IMR-90 (cell line): ENCODE measurements around the gene MMRN2. TPM values are rescaled to one million over a fixed set of nuclear protein-coding genes. Genes with fewer than 3 reads are reported as not detected.

ENCODE experiments used
- ATAC-seq: fragments of 200-7000 bp; cut with Tn5 transposase; 2 replicates; pipeline ENCODE4 v1.9.1; 2020; ENCODE audit warnings: low read depth, mild to moderate bottlenecking, moderate library complexity
- BruUV-seq: library from RNA; stranded (reverse); fragments of 400-500 nt; replicated peaks from 2 replicates; lab custom pipeline; 2021; lab: Mats Ljungman, UMichigan
- CTCF ChIA-PET: fragments of 300-600 bp; formaldehyde crosslinking; extraction: SDS; loops from one replicate; lab custom pipeline; 2021; ENCODE audit warnings: antibody characterized with exemption; lab: Yijun Ruan, JAX
- POLR2A ChIA-PET: fragments of 300-600 bp; sonication (Branson Sonifier 250); formaldehyde crosslinking; loops from one replicate; lab custom pipeline; 2022; ENCODE audit warnings: antibody characterized with exemption; ENCODE audit not compliant: unreplicated experiment; lab: Charles Lee
- DNase-seq: peaks from one replicate; pipeline ENCODE4 v3.0.0; 2013
- H2AFZ ChIP-seq: replicated peaks from 2 replicates; pipeline ENCODE3; 2013; ENCODE audit warnings: low read length, mild to moderate bottlenecking; ENCODE audit not compliant: poor library complexity
- H2AK5ac ChIP-seq: 2 replicates; pipeline ENCODE4 v1.6.1; 2013; ENCODE audit warnings: low read depth, low read length, inconsistent platforms
- H2AK9ac ChIP-seq: replicated peaks from 2 replicates; pipeline ENCODE3; 2013; ENCODE audit warnings: mild to moderate bottlenecking, low read depth, low read length, moderate library complexity; ENCODE audit not compliant: poor library complexity
- H2BK120ac ChIP-seq: 2 replicates; pipeline ENCODE4 v1.6.1; 2013; ENCODE audit warnings: low read depth, low read length, inconsistent platforms
- H2BK15ac ChIP-seq: 3 replicates; pipeline ENCODE4 v1.6.1; 2013; ENCODE audit warnings: low read depth, low read length, inconsistent platforms
- H2BK20ac ChIP-seq: 2 replicates; pipeline ENCODE4 v1.6.1; 2013; ENCODE audit warnings: low read depth, mild to moderate bottlenecking, inconsistent platforms, low read length, moderate library complexity
- H2BK5ac ChIP-seq: 2 replicates; pipeline ENCODE4 v1.6.1; 2013; ENCODE audit warnings: mild to moderate bottlenecking, low read depth, low read length, inconsistent platforms; ENCODE audit not compliant: poor library complexity, severe bottlenecking
- H3K14ac ChIP-seq: replicated peaks from 2 replicates; pipeline ENCODE4 v1.6.1; 2013; ENCODE audit warnings: low read depth, low read length, inconsistent platforms
- H3K18ac ChIP-seq: 2 replicates; pipeline ENCODE4 v1.6.1; 2013; ENCODE audit warnings: low read depth, low read length, control low read depth
- H3K23ac ChIP-seq: 2 replicates; pipeline ENCODE4 v1.6.1; 2013; ENCODE audit warnings: low read depth, low read length, inconsistent platforms
- H3K27ac ChIP-seq: 2 replicates; pipeline ENCODE4 v1.5.1; 2013; ENCODE audit warnings: mild to moderate bottlenecking, control low read depth, low read length; ENCODE audit not compliant: insufficient read depth
- H3K27me3 ChIP-seq: 2 replicates; pipeline ENCODE4 v1.6.1; 2013; ENCODE audit warnings: low read length; ENCODE audit not compliant: control insufficient read depth, insufficient read depth
- H3K36me3 ChIP-seq: 2 replicates; pipeline ENCODE4 v1.6.1; 2013; ENCODE audit warnings: low read length, mixed read lengths; ENCODE audit not compliant: control insufficient read depth, insufficient read depth
- H3K4ac ChIP-seq: 2 replicates; pipeline ENCODE4 v1.6.1; 2013; ENCODE audit warnings: low read depth, low read length, inconsistent platforms
- H3K4me1 ChIP-seq: 2 replicates; pipeline ENCODE4 v1.6.1; 2013; ENCODE audit warnings: low read length, mixed read lengths; ENCODE audit not compliant: control insufficient read depth, insufficient read depth
- H3K4me2 ChIP-seq: 2 replicates; pipeline ENCODE4 v1.6.1; 2013; ENCODE audit warnings: low read depth, mild to moderate bottlenecking, control low read depth, low read length, moderate library complexity
- H3K4me3 ChIP-seq: 2 replicates; pipeline ENCODE4 v1.5.1; 2013; ENCODE audit warnings: low read depth, mild to moderate bottlenecking, control low read depth, low read length, moderate library complexity; ENCODE audit not compliant: insufficient read depth
- H3K56ac ChIP-seq: 2 replicates; pipeline ENCODE4 v1.6.1; 2013; ENCODE audit warnings: low read length, inconsistent platforms; ENCODE audit not compliant: insufficient read depth; ENCODE audit errors: extremely low read depth
- H3K79me1 ChIP-seq, 2 experiments: 2 replicates each; pipeline ENCODE4 v1.6.1; 2013; ENCODE audit warnings: low read length in 2 of 2, inconsistent platforms in 1 of 2, low read depth in 1 of 2
- H3K9ac ChIP-seq: 2 replicates; pipeline ENCODE4 v1.6.1; 2013; ENCODE audit warnings: low read depth, low read length, control low read depth
- H3K9me1 ChIP-seq: 2 replicates; pipeline ENCODE4 v1.6.1; 2013; ENCODE audit warnings: low read length, inconsistent platforms; ENCODE audit not compliant: insufficient read depth
- H3K9me3 ChIP-seq: 2 replicates; pipeline ENCODE4 v1.6.1; 2013; ENCODE audit warnings: low read length; ENCODE audit not compliant: control insufficient read depth, insufficient read depth
- H4K20me1 ChIP-seq: 2 replicates; pipeline ENCODE4 v1.6.1; 2013; ENCODE audit warnings: low read length, inconsistent platforms; ENCODE audit not compliant: insufficient read depth
- H4K5ac ChIP-seq: 2 replicates; pipeline ENCODE4 v1.6.1; 2013; ENCODE audit warnings: mild to moderate bottlenecking, low read depth, low read length, control low read depth
- H4K8ac ChIP-seq, 2 experiments: 2 replicates each; pipeline ENCODE4 v1.6.1; 2013; ENCODE audit warnings: low read depth in 2 of 2, low read length in 2 of 2, control low read depth in 1 of 2, inconsistent platforms in 1 of 2
- H4K91ac ChIP-seq: 2 replicates; pipeline ENCODE4 v1.6.1; 2013; ENCODE audit warnings: low read depth, low read length, inconsistent platforms; ENCODE audit not compliant: insufficient read depth
- BHLHE40 ChIP-seq: fragments of 150-350 bp; IDR thresholded peaks from 2 replicates; pipeline ENCODE4 v1.6.1; 2016; ENCODE audit warnings: mild to moderate bottlenecking, low read depth, low read length
- CEBPB ChIP-seq: IDR thresholded peaks from 2 replicates; pipeline ENCODE4 v1.6.1; 2012; ENCODE audit warnings: low read depth, low read length, improper control_type of control experiment
- FOS ChIP-seq: fragments of 150-350 bp; IDR thresholded peaks from 2 replicates; pipeline ENCODE4 v1.6.1; 2016; ENCODE audit warnings: low read depth, low read length
- MAFK ChIP-seq: IDR thresholded peaks from 2 replicates; pipeline ENCODE4 v1.6.1; 2012; ENCODE audit warnings: low read depth, low read length, improper control_type of control experiment
- MAZ ChIP-seq: IDR thresholded peaks from 2 replicates; pipeline ENCODE4 v1.6.1; 2012; ENCODE audit warnings: low read depth, mild to moderate bottlenecking, low read length, improper control_type of control experiment, moderate library complexity, borderline replicate concordance
- NFE2L2 ChIP-seq: fragments of 150-350 bp; IDR thresholded peaks from 2 replicates; pipeline ENCODE4 v1.6.1; 2016; ENCODE audit warnings: low read depth, mild to moderate bottlenecking, low read length
- RAD21 ChIP-seq: IDR thresholded peaks from 2 replicates; pipeline ENCODE4 v1.6.1; 2012; ENCODE audit warnings: low read length, improper control_type of control experiment
- RFX5 ChIP-seq: IDR thresholded peaks from 2 replicates; pipeline ENCODE4 v1.8.0; 2012; ENCODE audit warnings: low read depth, mild to moderate bottlenecking, low read length, moderate library complexity
- SMC3 ChIP-seq: fragments of 150-350 bp; IDR thresholded peaks from 2 replicates; pipeline ENCODE4 v1.6.1; 2016; ENCODE audit warnings: low read depth, mild to moderate bottlenecking, antibody characterized with exemption, low read length, moderate library complexity
- WGBS, 2 experiments: methylation state at CpG; one replicate each; pipeline versions ENCODE4 v1.1.5 to v1.1.7; 2013; ENCODE audit warnings: missing lambda C conversion rate in 2 of 2; ENCODE audit not compliant: insufficient read length in 1 of 2; ENCODE audit errors: extremely low coverage in 2 of 2; 5-methylcytosine and 5-hydroxymethylcytosine counted together
- dilution Hi-C: fragments of 300-500 bp; cut with HindIII; formaldehyde crosslinking; loops from one replicate; pipeline ENCODE4 v1.14.3; 2018; ENCODE audit warnings: low sequenced_read_pairs; ENCODE audit not compliant: unreplicated experiment
- in situ Hi-C: fragments of 300-500 bp; cut with MboI; formaldehyde crosslinking; loops from 3 replicates; pipeline ENCODE4 v1.14.3; 2019; ENCODE audit warnings: low sequenced_read_pairs, inconsistent platforms, mixed read lengths
- intact Hi-C: fragments of 100-400 bp; cut with micrococcal nuclease; formaldehyde crosslinking; loops from 2 replicates; pipeline ENCODE4 v1.10.0; 2022
- polyA plus RNA-seq, 3 experiments: library from polyadenylated mRNA; depleted of rRNA; stranded (reverse); fragments of >200 nt; gene quantifications; 2 replicates each; pipeline ENCODE4 v1.2.3, GENCODE V29; 2012; ENCODE audit warnings: low replicate concordance in 1 of 3
- total RNA-seq: library from RNA; depleted of rRNA; stranded (reverse); fragments of >200 nt; gene quantifications from 2 replicates; pipeline ENCODE4 v1.2.3, GENCODE V29; 2012
- TF ChIP-seq, protein P1 (sequence below): fragments of 150-350 bp; IDR thresholded peaks from 2 replicates; pipeline ENCODE4 v1.6.1; 2016; ENCODE audit warnings: low read depth, mild to moderate bottlenecking, low read length, moderate library complexity, borderline replicate concordance
- TF ChIP-seq, protein P2 (sequence below): fragments of 150-350 bp; IDR thresholded peaks from 2 replicates; pipeline ENCODE4 v1.6.1; 2017; ENCODE audit warnings: mild to moderate bottlenecking, antibody characterized with exemption, low read length, low read depth

MMRN2 gene
- total and polyA plus RNA-seq, 2 of the 4 experiments (the other 2 are of a cell fraction): 1.6 to 1.8 TPM

DNA sequence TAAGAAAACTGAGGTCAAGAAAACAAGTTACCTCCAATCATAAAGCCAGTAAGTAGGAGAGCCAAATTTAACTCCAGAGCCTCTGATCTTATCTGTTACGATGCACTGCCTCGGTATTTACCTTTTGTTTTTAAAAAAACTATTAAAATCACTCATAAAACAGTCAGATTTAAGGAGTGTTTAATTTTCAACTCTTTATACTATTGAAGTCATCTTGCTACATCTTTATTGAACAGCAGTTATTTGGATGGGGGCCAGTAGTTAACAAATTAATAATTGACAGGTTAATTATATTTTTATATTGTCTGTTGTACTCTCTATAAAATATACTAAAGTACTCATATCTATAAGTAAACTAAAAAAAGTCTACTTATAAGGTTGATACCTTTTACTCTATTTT lies 35.5 kb upstream of the MMRN2 start:
- no peak for ATAC-seq
- H3K9me1 ChIP-seq: no peaks in the 10 kb centered on the region
- no TSS peak for BruUV-seq
- CTCF ChIA-PET: no interaction called here
- H3K79me1 ChIP-seq: no peaks in the 10 kb centered on the region
- H3K4me1 ChIP-seq: no peaks in the 10 kb centered on the region
- no peak overlapping the region for H3K18ac ChIP-seq
- H2AK9ac ChIP-seq: no peak overlapping the region
- no peak overlapping the region for H2BK120ac ChIP-seq
- no peaks in the 10 kb centered on the region for H3K36me3 ChIP-seq
- H2BK5ac ChIP-seq: no peak overlapping the region
- H3K9me3 ChIP-seq: no peaks in the 10 kb centered on the region
- POLR2A ChIA-PET: no interaction called here
- dilution Hi-C loops: no loop called here
- H4K5ac ChIP-seq: no peak overlapping the region
- no peak overlapping the region for H2AFZ ChIP-seq
- no peak overlapping the region for H3K27ac ChIP-seq
- peaks cover 5% of the 10 kb centered on the region; the same call in 1 of the 2 replicates for H3K27me3 ChIP-seq
- no peak overlapping the region for H3K14ac ChIP-seq
- H2BK20ac ChIP-seq: no peak overlapping the region
- in situ Hi-C loops: no loop called here
- H3K4me3 ChIP-seq: no peak overlapping the region
- WGBS, 2 experiments: no CpG with 5 or more reads among the region's 2 CpGs
- no peak overlapping the region for H3K9ac ChIP-seq
- H2AK5ac ChIP-seq: no peak overlapping the region
- no peak overlapping the region for H4K91ac ChIP-seq
- H3K23ac ChIP-seq: no peak overlapping the region
- no peak overlapping the region for H3K4ac ChIP-seq
- TF ChIP-seq MAFK (no peak), FOS (no peak), RFX5 (no peak), SMC3 (no peak), BHLHE40 (no peak), NFE2L2 (no peak), CEBPB (no peak), MAZ (no peak), RAD21 (no peak)
- TF ChIP-seq, protein P1, sequence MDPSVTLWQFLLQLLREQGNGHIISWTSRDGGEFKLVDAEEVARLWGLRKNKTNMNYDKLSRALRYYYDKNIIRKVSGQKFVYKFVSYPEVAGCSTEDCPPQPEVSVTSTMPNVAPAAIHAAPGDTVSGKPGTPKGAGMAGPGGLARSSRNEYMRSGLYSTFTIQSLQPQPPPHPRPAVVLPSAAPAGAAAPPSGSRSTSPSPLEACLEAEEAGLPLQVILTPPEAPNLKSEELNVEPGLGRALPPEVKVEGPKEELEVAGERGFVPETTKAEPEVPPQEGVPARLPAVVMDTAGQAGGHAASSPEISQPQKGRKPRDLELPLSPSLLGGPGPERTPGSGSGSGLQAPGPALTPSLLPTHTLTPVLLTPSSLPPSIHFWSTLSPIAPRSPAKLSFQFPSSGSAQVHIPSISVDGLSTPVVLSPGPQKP: no peak
- TF ChIP-seq, protein P2, sequence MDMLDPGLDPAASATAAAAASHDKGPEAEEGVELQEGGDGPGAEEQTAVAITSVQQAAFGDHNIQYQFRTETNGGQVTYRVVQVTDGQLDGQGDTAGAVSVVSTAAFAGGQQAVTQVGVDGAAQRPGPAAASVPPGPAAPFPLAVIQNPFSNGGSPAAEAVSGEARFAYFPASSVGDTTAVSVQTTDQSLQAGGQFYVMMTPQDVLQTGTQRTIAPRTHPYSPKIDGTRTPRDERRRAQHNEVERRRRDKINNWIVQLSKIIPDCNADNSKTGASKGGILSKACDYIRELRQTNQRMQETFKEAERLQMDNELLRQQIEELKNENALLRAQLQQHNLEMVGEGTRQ: no peak
- no peak overlapping the region for H4K8ac ChIP-seq
- H3K4me2 ChIP-seq: no peak overlapping the region
- no peak overlapping the region for H3K56ac ChIP-seq
- H4K20me1 ChIP-seq: no peaks in the 10 kb centered on the region
- H2BK15ac ChIP-seq: no peak overlapping the region
- no peak for DNase-seq
- intact Hi-C loops: no loop called here
